Mesendoderm (in vitro differentiated cells): Measurements from ENCODE around the gene IRGC.
"Not testable (repeated sequence)": the region's sequence is repeated elsewhere in the genome, so short reads cannot be mapped to it uniquely, and the experiment has no call there.

Experiments
- DNase-seq: peaks from one replicate; pipeline ENCODE4 v3.0.0; 2013
- H2AK5ac ChIP-seq: 2 replicates; pipeline ENCODE4 v1.6.1; 2013; ENCODE audit warnings: low read length, inconsistent platforms
- H2BK120ac ChIP-seq: 2 replicates; pipeline ENCODE4 v1.6.1; 2013; ENCODE audit warnings: low read depth, mild to moderate bottlenecking, low read length, moderate library complexity, mixed read lengths
- H2BK15ac ChIP-seq: replicated peaks from 2 replicates; pipeline ENCODE4 v1.6.1; 2013; ENCODE audit warnings: low read depth, mild to moderate bottlenecking, moderate library complexity
- H2BK5ac ChIP-seq: 2 replicates; pipeline ENCODE4 v1.6.1; 2013; ENCODE audit warnings: low read length, inconsistent platforms
- H3K18ac ChIP-seq: 2 replicates; pipeline ENCODE4 v1.6.1; 2013; ENCODE audit warnings: mild to moderate bottlenecking, low read length, mixed read lengths
- H3K23ac ChIP-seq: one replicate; pipeline ENCODE4 v1.6.1; 2013; ENCODE audit warnings: low read length
- H3K27ac ChIP-seq: 2 replicates; pipeline ENCODE4 v1.5.1; 2013; ENCODE audit warnings: low read depth, mild to moderate bottlenecking, inconsistent platforms, low read length, moderate library complexity
- H3K27me3 ChIP-seq: 2 replicates; pipeline ENCODE4 v1.6.1; 2013; ENCODE audit warnings: low read length, control low read depth, mild to moderate bottlenecking, inconsistent platforms; ENCODE audit not compliant: insufficient read depth, poor library complexity
- H3K36me3 ChIP-seq: 2 replicates; pipeline ENCODE4 v1.6.1; 2013; ENCODE audit warnings: low read length, inconsistent platforms; ENCODE audit not compliant: control insufficient read depth, insufficient read depth
- H3K4ac ChIP-seq: one replicate; pipeline ENCODE4 v1.6.1; 2013; ENCODE audit warnings: low read depth, mild to moderate bottlenecking, low read length, moderate library complexity
- H3K4me1 ChIP-seq: 2 replicates; pipeline ENCODE4 v1.6.1; 2013; ENCODE audit warnings: low read depth, low read length, inconsistent platforms; ENCODE audit not compliant: control insufficient read depth
- H3K4me2 ChIP-seq: 2 replicates; pipeline ENCODE4 v1.6.1; 2013; ENCODE audit warnings: low read length
- H3K4me3 ChIP-seq: 2 replicates; pipeline ENCODE4 v1.5.1; 2013; ENCODE audit warnings: mild to moderate bottlenecking, low read length
- H3K56ac ChIP-seq: one replicate; pipeline ENCODE4 v1.6.1; 2013; ENCODE audit warnings: low read length
- H3K79me1 ChIP-seq: 2 replicates; pipeline ENCODE4 v1.6.1; 2013; ENCODE audit warnings: low read length, inconsistent platforms
- H3K79me2 ChIP-seq: 2 replicates; pipeline ENCODE4 v1.6.1; 2013; ENCODE audit warnings: mild to moderate bottlenecking, low read length; ENCODE audit not compliant: control insufficient read depth, insufficient read depth
- H3K9ac ChIP-seq: 2 replicates; pipeline ENCODE4 v1.6.1; 2013; ENCODE audit warnings: low read length, inconsistent platforms
- H4K5ac ChIP-seq: one replicate; pipeline ENCODE4 v1.6.1; 2013; ENCODE audit warnings: low read length
- H4K8ac ChIP-seq: one replicate; pipeline ENCODE4 v1.6.1; 2013; ENCODE audit warnings: low read depth, mild to moderate bottlenecking, control low read depth, low read length, moderate library complexity
- WGBS: extraction: QIAGEN DNeasy Blood & Tissue Kit; methylation state at CpG from one replicate; pipeline ENCODE4 v1.1.7; 2013; ENCODE audit warnings: low lambda C conversion rate, missing lambda C conversion rate; ENCODE audit not compliant: insufficient coverage; ENCODE audit errors: extremely low coverage; 5-methylcytosine and 5-hydroxymethylcytosine counted together

The IRGC gene

GRCh38 chr19:43678512-43679261, 37.2 kb upstream of the IRGC start:
- Histone ChIP-seq H2BK120ac (no peak overlapping the region), H4K8ac (no peak overlapping the region), H3K23ac (no peak overlapping the region), H4K5ac (no peak overlapping the region), H3K79me1 (no peaks in the 10 kb centered on the region), H2AK5ac (no peak overlapping the region), H2BK5ac (no peak overlapping the region), H3K9ac (no peak overlapping the region), H3K56ac (no peak overlapping the region), H3K4ac (no peak overlapping the region), H2BK15ac (no peak overlapping the region), H3K4me3 (no peak overlapping the region), H3K36me3 (no peaks in the 10 kb centered on the region), H3K4me1 (peaks cover 2% of the 10 kb centered on the region), H3K18ac (no peak overlapping the region), H3K27me3 (no peaks in the 10 kb centered on the region), H3K79me2 (no peaks in the 10 kb centered on the region), H3K27ac (no peak overlapping the region), H3K4me2 (no peak overlapping the region)
- DNase-seq: no peak
- WGBS: no CpG with 5 or more reads among the region's 11 CpGs

GRCh38 chr19:43681821-43682220, 34.1 kb upstream of the IRGC start:
- Histone ChIP-seq H3K27ac (no peak overlapping the region), H3K4me3 (no peak overlapping the region), H3K9ac (no peak overlapping the region), H3K4ac (no peak overlapping the region), H2BK5ac (no peak overlapping the region), H2BK120ac (no peak overlapping the region), H3K4me2 (no peak overlapping the region), H3K36me3 (no peaks in the 10 kb centered on the region), H3K79me2 (no peaks in the 10 kb centered on the region), H2AK5ac (no peak overlapping the region), H3K23ac (no peak overlapping the region), H3K4me1 (no peaks in the 10 kb centered on the region), H3K79me1 (no peaks in the 10 kb centered on the region), H3K56ac (no peak overlapping the region), H4K5ac (no peak overlapping the region), H3K27me3 (no peaks in the 10 kb centered on the region), H4K8ac (no peak overlapping the region), H3K18ac (no peak overlapping the region), H2BK15ac (no peak overlapping the region)
- DNase-seq: no peak
- WGBS: no CpG with 5 or more reads among the region's 5 CpGs

GRCh38 chr19:43682269-43682668, 33.6 kb upstream of the IRGC start:
- H2BK15ac ChIP-seq, H3K4ac ChIP-seq, H3K4me1 ChIP-seq, H3K27me3 ChIP-seq, H3K79me2 ChIP-seq, H3K56ac ChIP-seq, H3K36me3 ChIP-seq, H2BK120ac ChIP-seq, H3K4me2 ChIP-seq, H3K18ac ChIP-seq, H4K5ac ChIP-seq, H3K9ac ChIP-seq, H2BK5ac ChIP-seq, H3K27ac ChIP-seq, H4K8ac ChIP-seq, H3K79me1 ChIP-seq, H3K4me3 ChIP-seq, H2AK5ac ChIP-seq, H3K23ac ChIP-seq, DNase-seq: not testable (repeated sequence)
- WGBS: no CpG with 5 or more reads among the region's 5 CpGs

- Histone ChIP-seq H3K56ac (no peak overlapping the region), H3K18ac (no peak overlapping the region), H3K23ac (no peak overlapping the region), H3K36me3 (no peaks in the 10 kb centered on the region), H2AK5ac (no peak overlapping the region), H3K4me1 (no peaks in the 10 kb centered on the region), H3K79me2 (no peaks in the 10 kb centered on the region), H3K4me2 (no peak overlapping the region), H3K27ac (no peak overlapping the region), H4K5ac (no peak overlapping the region), H2BK5ac (no peak overlapping the region), H3K4me3 (no peak overlapping the region), H2BK120ac (no peak overlapping the region), H3K27me3 (no peaks in the 10 kb centered on the region), H4K8ac (no peak overlapping the region), H2BK15ac (no peak overlapping the region), H3K4ac (no peak overlapping the region), H3K79me1 (no peaks in the 10 kb centered on the region), H3K9ac (no peak overlapping the region)
- no peak for DNase-seq
- WGBS: no CpG with 5 or more reads among the region's 11 CpGs
Observed at GRCh38 chr19:43682824-43683661, 32.8 kb upstream of the IRGC start.

GRCh38 chr19:43683905-43684304, 32.0 kb upstream of the IRGC start:
- no CpG with 5 or more reads among the region's 2 CpGs for WGBS
- Histone ChIP-seq H3K18ac (no peak overlapping the region), H3K4ac (no peak overlapping the region), H2BK15ac (no peak overlapping the region), H3K79me2 (no peaks in the 10 kb centered on the region), H2BK120ac (no peak overlapping the region), H3K4me3 (no peak overlapping the region), H4K8ac (no peak overlapping the region), H3K23ac (no peak overlapping the region), H3K4me1 (no peaks in the 10 kb centered on the region), H3K56ac (no peak overlapping the region), H2AK5ac (no peak overlapping the region), H3K27me3 (no peaks in the 10 kb centered on the region), H3K79me1 (no peaks in the 10 kb centered on the region), H3K27ac (no peak overlapping the region), H3K9ac (no peak overlapping the region), H3K36me3 (no peaks in the 10 kb centered on the region), H4K5ac (no peak overlapping the region), H3K4me2 (no peak overlapping the region), H2BK5ac (no peak overlapping the region)
- DNase-seq: no peak
